Pancreas (tissue), 10 donors: Measurements from ENCODE around the gene CCDC30. TPM values are rescaled to one million over a fixed set of nuclear protein-coding genes. Genes with fewer than 3 reads are reported as not detected.
"Not testable (repeated sequence)": the region's sequence is repeated elsewhere in the genome, so short reads cannot be mapped to it uniquely, and the experiment has no call there.

Source experiments
- ATAC-seq, 4 donors: fragments of 200-7000 bp; cut with Tn5 transposase; one replicate each; pipeline versions ENCODE4 v1.8.0 to v1.9.1; 2020; ENCODE audit warnings: mild to moderate bottlenecking in 4 of 4, moderate library complexity in 4 of 4
- DNase-seq, 6 donors: peaks; one replicate each; pipeline ENCODE4 v3.0.0-alpha.2; 2020
- FAIRE-seq: peaks from 2 replicates; lab custom pipeline; 2012; peaks lifted over from hg19 to GRCh38; lab: Jason Lieb, UNC
- H3K27ac ChIP-seq, 4 donors: fragments of 200-600 bp; sonication (generic); 1 replicate in 3 of 4; 2 replicates in 1 of 4; pipeline versions ENCODE4 v1.5.0 to v1.8.0; 2020
- H3K27me3 ChIP-seq, 4 donors: fragments of 200-600 bp; one replicate each; pipeline ENCODE4 v1.8.0; 2021
- H3K36me3 ChIP-seq, 3 donors: fragments of 200-600 bp; sonication (generic) in 1 of 3; one replicate each; pipeline versions ENCODE4 v1.5.0 to v1.8.0; 2020 to 2021
- H3K4me1 ChIP-seq, 3 donors: fragments of 200-600 bp; one replicate each; pipeline ENCODE4 v1.8.0; 2021
- H3K4me3 ChIP-seq, 4 donors: fragments of 200-600 bp; sonication (generic) in 2 of 4; one replicate each; pipeline versions ENCODE4 v1.5.0 to v1.8.0; 2020 to 2021
- H3K9me3 ChIP-seq, 4 donors: fragments of 200-600 bp; one replicate each; pipeline ENCODE4 v1.8.0; 2021
- CTCF ChIP-seq, 4 donors: fragments of 200-600 bp; sonication (generic) in 3 of 4; IDR thresholded peaks; one replicate each; pipeline versions ENCODE4 v1.5.0 to v1.8.0; 2021; ENCODE audit warnings: antibody characterized with exemption in 4 of 4
- WGBS, 2 donors: extraction: QIAGEN DNeasy Blood & Tissue Kit; methylation state at CpG; one replicate each; pipeline ENCODE4 v1.1.7; 2013; 5-methylcytosine and 5-hydroxymethylcytosine counted together
- intact Hi-C, 3 donors: fragments of 100-400 bp; cut with DNase I; formaldehyde crosslinking; loops; one replicate each; pipeline versions ENCODE4 v1.11.1 to v1.14.2; 2022
- polyA plus RNA-seq, 2 donors: library from polyadenylated mRNA; stranded (reverse); fragments of 200-250 nt; gene quantifications; one replicate each; pipeline ENCODE4 v1.2.3, GENCODE V29; 2013
- total RNA-seq, 6 donors: library from RNA; stranded (reverse); fragmentation: NEBNext Ultra II Directional in 4 of 6; extraction: Animal tissue kit (Norgen Biotek cat#: 25700) in 4 of 6; gene quantifications; one replicate each; pipeline versions ENCODE4 v1.2.1 to v1.2.4, GENCODE V29; 2021 to 2023
- donor health status: healthy with polysubstance abuse.
- donor health status: DM: no; HTN: no; CAD: no; lungs with moderate emphysema.
- donor health status: DM: no; HTN: no; CAD: no.
- donor health status: control.
- donor health status: control.
- donor health status: Bipolar disorder and iron deficiency.
- donor health status: DM: yes; HTN: yes; CAD: no.
- donor health status: DM: no; HTN: no; CAD: no.
- donor health status: DM: no; HTN: no; CAD: no.
- donor health status: DM: yes; HTN: yes; CAD: no.

Gene CCDC30
- total and polyA plus RNA-seq, 8 donors = 2.0 to 5.6 (median 3.0) TPM

GRCh38 chr1:42506576-42506975 lies 43.5 kb downstream of the CCDC30 start:
- no peak for TF ChIP-seq CTCF (IDR thresholded peaks at IDR 0.05)

GRCh38 chr1:42511581-42512155 lies 48.6 kb downstream of the CCDC30 start:
- ATAC-seq, H3K4me1 ChIP-seq, intact Hi-C loops, H3K27me3 ChIP-seq, H3K4me3 ChIP-seq, H3K27ac ChIP-seq, H3K36me3 ChIP-seq, DNase-seq, FAIRE-seq, H3K9me3 ChIP-seq: not testable (repeated sequence)
- 76 to 81% methylated on average over 6 of the region's 6 CpGs for WGBS, 2 donors

More at GRCh38 chr1:42506576-42506975, 43.5 kb downstream of the CCDC30 start:
- Histone ChIP-seq H3K27me3 (no peaks in the 10 kb centered on the region), H3K4me1 (no peaks in the 10 kb centered on the region), H3K9me3 (peaks cover 0 to 7% (median 0%) of the 10 kb centered on the region in 4 donors), H3K27ac (no peak overlapping the region), H3K36me3 (peaks cover 0 to 13% (median 0%) of the 10 kb centered on the region in 3 donors), H3K4me3 (no peak overlapping the region)
- 79 to 83% methylated on average over 1 of the region's 1 CpG for WGBS, 2 donors
- FAIRE-seq (no peak), ATAC-seq (no peak), DNase-seq (no peak)
- intact Hi-C loops = no loop called here

GRCh38 chr1:42518908-42519307 lies 55.8 kb downstream of the CCDC30 start:
- Histone ChIP-seq H3K27me3 (no peaks in the 10 kb centered on the region), H3K36me3 (no peaks in the 10 kb centered on the region), H3K9me3 (peaks cover 0 to 7% (median 2%) of the 10 kb centered on the region in 4 donors), H3K4me3 (no peak overlapping the region), H3K4me1 (no peaks in the 10 kb centered on the region), H3K27ac (no peak overlapping the region)
- intact Hi-C loops = no loop called here
- no peak for TF ChIP-seq CTCF (IDR thresholded peaks at IDR 0.05)
- DNase-seq = no peak
- WGBS, 2 donors = 53 to 73% methylated on average over 1 of the region's 1 CpG
- no peak for FAIRE-seq
- ATAC-seq = no peak

- H3K9me3 ChIP-seq = peaks cover 0 to 7% (median 2%) of the 10 kb centered on the region in 4 donors
- H3K4me3 ChIP-seq = no peak overlapping the region
- intact Hi-C loops = no loop called here
- no peak for TF ChIP-seq CTCF (IDR thresholded peaks at IDR 0.05)
- no peaks in the 10 kb centered on the region for H3K27me3 ChIP-seq
- WGBS, 2 donors = 88 to 96% methylated on average over 3 of the region's 3 CpGs
- DNase-seq (no peak), ATAC-seq (no peak), FAIRE-seq (no peak)
- no peaks in the 10 kb centered on the region for H3K4me1 ChIP-seq
- H3K36me3 ChIP-seq = no peaks in the 10 kb centered on the region
- H3K27ac ChIP-seq = no peak overlapping the region
Measured at GRCh38 chr1:42523171-42523570, 60.1 kb downstream of the CCDC30 start.

- Histone ChIP-seq H3K4me1 (no peaks in the 10 kb centered on the region), H3K9me3 (peaks cover 0 to 1% (median 0%) of the 10 kb centered on the region in 4 donors), H3K27ac (no peak overlapping the region), H3K27me3 (no peaks in the 10 kb centered on the region), H3K4me3 (no peak overlapping the region), H3K36me3 (no peaks in the 10 kb centered on the region)
- intact Hi-C loops = no loop called here
- no peak for ATAC-seq
- 89 to 93% methylated on average over 3 of the region's 3 CpGs for WGBS, 2 donors
- no peak for DNase-seq
- FAIRE-seq = no peak
- no peak for TF ChIP-seq CTCF (IDR thresholded peaks at IDR 0.05)
Measured at GRCh38 chr1:42524330-42524729, 61.2 kb downstream of the CCDC30 start.
